ENCODE measurements around the gene SLC25A22. TPM values are rescaled to one million over a fixed set of nuclear protein-coding genes. Genes with fewer than 3 reads are reported as not detected.
A peak's percentile ranks its signal among the peaks of the same experiment; 100 is the strongest.

The SLC25A22 gene
- total RNA-seq, 2 experiments from 2014 or later: 35.7 to 38.3 TPM

- peaks cover 14% of the 10 kb centered on the region for H3K36me3 Mint-ChIP-seq (ENCODE audit: low read depth)
- H3K27me3 Mint-ChIP-seq: no peaks in the 10 kb centered on the region
- no peak overlapping the region for H3K27ac Mint-ChIP-seq
- ChIA-PET CTCF (no interaction called here), POLR2A (interaction anchor here (0.7 to 3.9 kb wide), 5 partner anchors 11 to 25 kb away, joined by 3 to 23 read pairs (median 3); partner anchors contain the start of genes PIDD1, PNPLA2 and RPLP2)
- peaks cover 40% of the 10 kb centered on the region for H3K4me1 Mint-ChIP-seq
- peak overlapping the region; percentile 54 for H3K4me3 Mint-ChIP-seq
- no peak for DNase-seq
- no peaks in the 10 kb centered on the region for H3K9me3 Mint-ChIP-seq
Measured at GRCh38 chr11:794013-794765, 3.9 kb downstream of the SLC25A22 start.

- H3K9me3 Mint-ChIP-seq: no peaks in the 10 kb centered on the region
- no peak for DNase-seq
- H3K36me3 Mint-ChIP-seq (ENCODE audit: low read depth): peaks cover 11% of the 10 kb centered on the region
- H3K4me1 Mint-ChIP-seq: peaks cover 42% of the 10 kb centered on the region
- peak overlapping the region; percentile 54 for H3K4me3 Mint-ChIP-seq
- ChIA-PET CTCF (no interaction called here), POLR2A (interaction anchor here (0.7 to 1.1 kb wide), 4 partner anchors 11 to 26 kb away, joined by 3 read pairs; partner anchors contain the start of genes PIDD1 and PNPLA2)
- no peaks in the 10 kb centered on the region for H3K27me3 Mint-ChIP-seq
- H3K27ac Mint-ChIP-seq: no peak overlapping the region
Measured at GRCh38 chr11:793556-793955, 4.5 kb downstream of the SLC25A22 start.

GRCh38 chr11:792873-793272 lies 5.2 kb downstream of the SLC25A22 start:
- H3K9me3 Mint-ChIP-seq: no peaks in the 10 kb centered on the region
- H3K27ac Mint-ChIP-seq: no peak overlapping the region
- no peak for DNase-seq
- no peaks in the 10 kb centered on the region for H3K27me3 Mint-ChIP-seq
- H3K4me1 Mint-ChIP-seq: peaks cover 41% of the 10 kb centered on the region
- CTCF ChIA-PET: no interaction called here
- POLR2A ChIA-PET: interaction anchor here (1.1 kb wide), 1 partner anchor 26 kb away, joined by 3 read pairs; the partner anchor contains the start of gene PNPLA2
- H3K36me3 Mint-ChIP-seq (ENCODE audit: low read depth): peaks cover 11% of the 10 kb centered on the region
- H3K4me3 Mint-ChIP-seq: no peak overlapping the region

GRCh38 chr11:792535-792821 lies 5.6 kb downstream of the SLC25A22 start:
- DNase-seq: no peak
- Mint-ChIP-seq H3K9me3 (no peaks in the 10 kb centered on the region), H3K27ac (no peak overlapping the region), H3K4me3 (no peak overlapping the region), H3K27me3 (no peaks in the 10 kb centered on the region), H3K36me3 (ENCODE audit: low read depth) (peaks cover 11% of the 10 kb centered on the region), H3K4me1 (peaks cover 42% of the 10 kb centered on the region)
- ChIA-PET CTCF (no interaction called here), POLR2A (no interaction called here)

- Mint-ChIP-seq H3K27me3 (no peaks in the 10 kb centered on the region), H3K4me1 (peaks cover 37% of the 10 kb centered on the region)
- CTCF ChIA-PET: no interaction called here
Measured at GRCh38 chr11:791658-792534, 6.2 kb downstream of the SLC25A22 start.

GRCh38 chr11:790721-791564 lies 7.1 kb downstream of the SLC25A22 start:
- no peak overlapping the region for H3K27ac Mint-ChIP-seq
- ChIA-PET CTCF (no interaction called here), POLR2A (interaction anchor here (0.9 to 2.0 kb wide), 3 partner anchors 13 to 18 kb away, joined by 3 to 5 read pairs (median 5); partner anchors contain the start of genes GATD1 and RPLP2)
- no peak for DNase-seq
- H3K4me1 Mint-ChIP-seq: peaks cover 32% of the 10 kb centered on the region
- H3K27me3 Mint-ChIP-seq: no peaks in the 10 kb centered on the region
- peaks cover 9% of the 10 kb centered on the region for H3K36me3 Mint-ChIP-seq (ENCODE audit: low read depth)
- no peak overlapping the region for H3K4me3 Mint-ChIP-seq
- no peaks in the 10 kb centered on the region for H3K9me3 Mint-ChIP-seq

More at GRCh38 chr11:791658-792534, 6.2 kb downstream of the SLC25A22 start:
- no peak for DNase-seq
- Mint-ChIP-seq H3K9me3 (no peaks in the 10 kb centered on the region), H3K27ac (no peak overlapping the region), H3K4me3 (no peak overlapping the region), H3K36me3 (ENCODE audit: low read depth) (peaks cover 11% of the 10 kb centered on the region)
- POLR2A ChIA-PET: interaction anchor here (0.9 to 1.1 kb wide), 2 partner anchors 14 to 17 kb away, joined by 3 to 5 read pairs; partner anchors contain the start of genes GATD1 and RPLP2

- DNase-seq: peak; percentile 68
- Mint-ChIP-seq H3K36me3 (ENCODE audit: low read depth) (peaks cover 8% of the 10 kb centered on the region), H3K27ac (no peak within 1 kb of the TSS), H3K9me3 (no peaks in the 10 kb centered on the region), H3K4me1 (peaks cover 26% of the 10 kb centered on the region), H3K27me3 (no peaks in the 10 kb centered on the region), H3K4me3 (peak within 1 kb of the TSS; percentile 52)
- ChIA-PET POLR2A (interaction anchor here (0.6 to 2.0 kb wide), 5 partner anchors 11 to 214 kb away, joined by 3 to 5 read pairs (median 3); partner anchors contain the start of genes PHRF1 and RPLP2), CTCF (interaction anchor here (0.6 kb wide), 1 partner anchor 19 kb away, joined by 3 read pairs; no protein-coding TSS in a partner anchor)
Measured at GRCh38 chr11:789943-790342, 8.1 kb downstream of the SLC25A22 start, which contains the start of gene CEND1. CEND1 (minus strand) TSS chr11:790090; CDS start chr11:788576, 1,514 bp downstream.

GRCh38 chr11:788953-789940 lies 8.8 kb downstream of the SLC25A22 start:
- CTCF ChIA-PET: interaction anchor here (0.5 kb wide), 1 partner anchor 12 kb away, joined by 4 read pairs; no protein-coding TSS in a partner anchor
- DNase-seq: no peak
- POLR2A ChIA-PET: interaction anchor here (0.6 to 2.0 kb wide), 7 partner anchors 10 to 552 kb away, joined by 3 to 5 read pairs (median 3); partner anchors contain the start of genes PHRF1 and RPLP2
- peaks cover 8% of the 10 kb centered on the region for H3K36me3 Mint-ChIP-seq (ENCODE audit: low read depth)
- no peak overlapping the region for H3K27ac Mint-ChIP-seq
- peak overlapping the region; percentile 52 for H3K4me3 Mint-ChIP-seq
- peaks cover 23% of the 10 kb centered on the region for H3K4me1 Mint-ChIP-seq
- H3K27me3 Mint-ChIP-seq: no peaks in the 10 kb centered on the region
- H3K9me3 Mint-ChIP-seq: no peaks in the 10 kb centered on the region

- Mint-ChIP-seq H3K9me3 (no peaks in the 10 kb centered on the region), H3K4me3 (no peak overlapping the region), H3K27ac (no peak overlapping the region), H3K36me3 (ENCODE audit: low read depth) (peaks cover 9% of the 10 kb centered on the region), H3K4me1 (peaks cover 18% of the 10 kb centered on the region), H3K27me3 (no peaks in the 10 kb centered on the region)
- no peak for DNase-seq
- POLR2A ChIA-PET: interaction anchor here (1.1 to 1.4 kb wide), 2 partner anchors 8 to 10 kb away, joined by 4 read pairs; no protein-coding TSS in a partner anchor
- CTCF ChIA-PET: no interaction called here
Measured at GRCh38 chr11:788009-788640, 10.0 kb downstream of the SLC25A22 start.

- Mint-ChIP-seq H3K4me1 (peaks cover 18% of the 10 kb centered on the region), H3K36me3 (ENCODE audit: low read depth) (peaks cover 9% of the 10 kb centered on the region), H3K9me3 (no peaks in the 10 kb centered on the region), H3K27me3 (no peaks in the 10 kb centered on the region), H3K4me3 (no peak overlapping the region), H3K27ac (no peak overlapping the region)
- CTCF ChIA-PET: no interaction called here
- POLR2A ChIA-PET: interaction anchor here (1.4 kb wide), 1 partner anchor 9 kb away, joined by 4 read pairs; no protein-coding TSS in a partner anchor
- DNase-seq: no peak
Measured at GRCh38 chr11:787084-787675, 10.9 kb downstream of the SLC25A22 start.

Data from activated CD4-positive, alpha-beta memory T cell treated with anti-CD3 and anti-CD28 coated beads, Interleukin-2, amount 10 ng/mL, durations not matched to agents 7 days and 5 days (primary cell).